G401 (cell line): ENCODE data around the gene DERA. TPM values are rescaled to one million over a fixed set of nuclear protein-coding genes. Genes with fewer than 3 reads are reported as not detected.
A peak's percentile ranks its signal among the peaks of the same experiment; 100 is the strongest.
"Not testable (repeated sequence)": the region's sequence is repeated elsewhere in the genome, so short reads cannot be mapped to it uniquely, and the experiment has no call there.

Experiments used
- DNase-seq: peaks from one replicate; pipeline ENCODE4 v3.0.0-alpha.2; 2015; ENCODE audit warnings: low spot score
- in situ Hi-C: cut with HindIII; loops from 2 replicates; pipeline ENCODE4 v1.10.0; 2016; ENCODE audit warnings: low sequenced_read_pairs, mixed read lengths
- total RNA-seq: library from RNA; depleted of rRNA; stranded (reverse); fragments of >200 nt; shearing (Covaris generic); gene quantifications from 2 replicates; pipeline ENCODE4 v1.2.3, GENCODE V29; 2014

Gene DERA
- total RNA-seq, 1 experiment from 2014 or later, result 58.5 TPM

- DNase-seq, in situ Hi-C loops: not testable (repeated sequence)
Observed at GRCh38 chr12:15948461-15948860, 37.3 kb downstream of the DERA start.

DNA sequence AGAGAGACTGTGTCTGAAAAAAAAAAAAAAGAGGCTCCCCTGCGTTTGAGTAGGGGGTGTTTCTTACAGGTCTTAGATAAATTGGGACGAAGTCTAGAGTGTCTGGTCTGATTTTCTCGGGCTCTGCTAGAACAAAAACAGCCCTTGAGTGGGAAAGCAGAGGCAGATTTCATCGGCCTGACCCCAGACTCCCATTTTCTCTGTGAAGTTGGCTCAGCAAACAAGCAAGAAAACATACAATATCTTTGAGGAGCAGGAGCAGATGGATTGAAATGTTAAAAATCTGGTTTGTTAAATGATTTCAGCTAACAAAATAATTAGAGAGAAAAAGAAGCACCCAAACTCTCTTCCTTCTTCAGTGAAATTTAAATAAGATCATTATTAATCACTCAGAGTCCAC is 44.1 kb downstream of the DERA start:
- in situ Hi-C loops, result no loop called here

GRCh38 chr12:15956010-15956409 is 44.9 kb downstream of the DERA start:
- DNase-seq, result no peak
- in situ Hi-C loops, result no loop called here

More for the DNA sequence above, 44.1 kb downstream of the DERA start:
- DNase-seq, result no peak

DNA sequence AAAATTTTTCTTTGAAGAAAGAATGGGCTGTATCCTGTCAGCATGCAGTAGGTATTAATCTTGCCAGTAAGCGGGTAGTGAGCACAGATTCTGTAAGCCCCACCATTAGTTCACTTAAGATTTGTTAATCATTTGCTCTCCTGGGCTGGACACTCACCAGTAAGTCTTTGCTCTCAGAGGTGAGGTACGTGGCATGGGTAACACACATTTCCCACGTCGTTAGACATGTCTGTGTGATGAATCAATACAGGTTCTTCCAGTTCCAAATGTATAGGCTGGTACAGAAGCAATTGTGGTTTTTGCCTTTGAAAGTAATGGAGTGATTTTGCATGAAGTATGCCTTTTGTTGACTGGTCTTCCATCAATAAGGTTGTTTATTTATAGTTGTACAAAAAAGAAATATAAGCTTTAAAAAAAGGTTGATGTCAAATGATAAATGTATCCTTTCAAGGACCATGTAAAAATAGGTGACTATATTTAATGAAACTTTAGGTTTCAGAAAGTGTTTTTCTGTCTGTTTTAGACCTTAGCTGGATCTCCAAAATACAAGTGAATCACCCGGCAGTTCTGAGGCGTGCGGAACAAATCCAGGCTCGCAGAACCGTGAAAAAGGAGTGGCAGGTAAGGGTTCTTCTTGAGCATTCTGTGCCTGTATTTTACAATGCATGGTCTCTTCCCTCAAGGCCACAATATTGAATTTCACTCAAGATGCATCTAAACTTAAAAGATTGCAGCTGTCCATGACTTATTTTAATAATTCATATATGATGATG is 45.5 kb downstream of the DERA start:
- DNase-seq, result no peak
- in situ Hi-C loops, result no loop called here

GRCh38 chr12:15962760-15963159 is 51.6 kb downstream of the DERA start:
- DNase-seq, result no peak
- in situ Hi-C loops, result no loop called here

GRCh38 chr12:15963271-15963670 is 52.1 kb downstream of the DERA start:
- no peak for DNase-seq
- in situ Hi-C loops, result no loop called here

GRCh38 chr12:15966426-15966825 is 55.3 kb downstream of the DERA start:
- in situ Hi-C loops, result no loop called here
- DNase-seq, result no peak

GRCh38 chr12:15967053-15967452 is 55.9 kb downstream of the DERA start:
- DNase-seq, in situ Hi-C loops: not testable (repeated sequence)

DNA sequence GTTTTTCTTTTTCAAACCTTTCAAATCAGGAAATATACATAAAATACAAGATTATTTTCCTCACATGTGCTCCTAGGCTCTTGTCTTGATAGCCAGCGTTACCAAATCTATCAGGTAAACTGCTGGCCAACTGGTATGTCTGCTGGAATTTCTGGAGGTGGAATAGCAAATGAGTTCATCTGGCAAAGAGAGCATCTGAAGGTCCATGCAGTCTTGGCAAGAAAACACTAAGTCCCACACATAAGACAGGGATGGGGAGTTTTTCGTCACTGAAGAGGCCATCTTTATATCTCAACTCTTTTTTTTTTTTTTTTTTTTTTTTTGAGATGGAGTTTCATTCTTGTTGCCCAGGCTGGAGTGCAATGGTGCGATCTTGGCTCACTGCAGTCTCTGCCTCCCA is 60.1 kb downstream of the DERA start:
- in situ Hi-C loops, result no loop called here

GRCh38 chr12:15972894-15973293 is 61.8 kb downstream of the DERA start:
- in situ Hi-C loops, result no loop called here
- DNase-seq, result no peak

More for the DNA sequence above, 60.1 kb downstream of the DERA start:
- DNase-seq, result no peak

DNA sequence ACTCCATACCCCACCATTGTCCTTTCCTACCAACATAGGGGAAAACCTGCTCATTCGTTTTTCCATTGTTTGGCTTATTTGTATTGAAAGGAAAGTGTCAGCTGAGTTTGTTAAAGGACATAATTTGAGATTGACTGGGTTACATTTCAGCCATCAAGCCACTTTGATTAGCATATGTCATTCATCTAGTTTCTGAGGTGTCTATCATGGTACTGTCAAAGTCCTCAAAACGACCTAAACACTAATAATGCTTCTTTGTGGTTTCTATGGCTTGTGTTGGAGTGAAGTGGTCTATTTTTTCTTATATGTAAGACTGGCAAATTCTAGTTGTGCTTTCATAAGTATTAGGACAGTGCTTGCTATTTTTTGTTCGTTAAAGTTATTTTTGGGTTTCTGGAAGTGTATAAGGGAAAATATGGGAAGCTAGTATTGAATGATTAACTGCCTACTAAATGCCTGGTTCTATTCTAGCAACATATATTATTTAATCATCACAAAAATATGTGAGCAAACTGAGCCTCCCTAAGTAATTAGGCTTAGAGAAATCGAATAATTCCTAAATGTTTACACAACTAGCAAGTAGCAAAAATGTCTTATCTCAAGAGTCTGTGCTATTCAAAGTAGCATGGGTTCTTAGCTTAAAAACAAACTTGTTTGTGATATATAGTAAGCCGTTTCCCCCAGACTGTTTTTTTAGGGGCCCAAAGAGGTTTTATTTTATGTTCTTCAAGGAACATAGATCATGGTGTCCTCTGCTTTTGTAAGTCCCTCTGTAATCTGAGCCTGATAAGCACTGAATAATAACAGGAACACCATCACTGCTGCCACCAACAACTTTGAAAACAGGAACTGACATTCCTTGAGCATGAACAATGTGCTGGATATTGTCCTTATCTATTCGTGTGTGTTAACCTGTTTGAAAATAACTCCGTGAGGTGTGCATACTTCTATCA is 67.1 kb downstream of the DERA start:
- DNase-seq, result no peak
- in situ Hi-C loops, result no loop called here

DNA sequence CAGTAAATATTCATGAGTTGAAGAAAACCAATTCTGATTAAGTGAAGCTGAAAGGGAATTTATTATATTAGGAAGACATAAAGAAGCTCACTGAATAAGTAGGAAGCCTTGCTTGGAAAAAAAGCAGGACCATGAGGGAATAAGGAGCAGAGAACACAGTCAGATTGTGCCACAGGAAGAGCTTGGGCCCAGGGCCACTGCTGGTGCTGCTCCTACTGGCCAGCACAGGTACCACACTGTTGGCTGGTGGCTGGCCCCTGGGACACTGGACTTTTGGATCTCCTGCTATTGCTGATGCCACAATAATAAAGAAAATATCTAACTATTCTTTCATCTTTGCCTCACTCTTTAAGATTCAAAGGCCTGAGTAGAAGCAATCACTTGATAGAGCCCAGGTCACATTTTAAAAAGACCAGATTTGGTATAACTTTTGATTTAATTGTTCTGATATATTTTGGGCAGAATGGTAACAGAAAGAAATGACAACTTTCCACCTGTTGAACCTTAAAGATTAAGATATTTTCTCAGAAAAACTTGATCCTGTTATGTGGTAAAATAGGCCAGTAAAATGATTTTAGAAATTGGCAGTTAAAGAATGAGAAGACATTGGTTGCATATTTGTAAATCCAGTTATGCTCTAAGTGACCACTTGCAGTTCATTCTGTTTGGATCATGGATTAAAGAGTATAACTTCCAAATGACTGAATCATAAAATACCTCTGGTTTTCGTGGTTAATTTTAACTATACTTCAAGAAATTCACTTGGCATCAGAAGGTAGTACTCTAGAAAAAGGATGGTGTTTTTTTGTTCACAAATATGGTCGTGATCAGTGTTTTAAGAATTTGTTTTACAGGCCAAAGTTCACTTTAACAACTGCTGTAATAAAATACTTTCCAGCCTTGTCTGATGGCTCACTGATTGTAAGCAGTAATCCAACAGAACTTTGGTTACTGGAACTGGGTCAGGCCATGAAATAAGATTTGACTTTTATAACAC is 68.3 kb downstream of the DERA start:
- DNase-seq, result peak; percentile 3
- in situ Hi-C loops, result loop anchor here (5.0 kb wide), 1 partner anchor 52 kb away; no protein-coding TSS in a partner anchor

DNA sequence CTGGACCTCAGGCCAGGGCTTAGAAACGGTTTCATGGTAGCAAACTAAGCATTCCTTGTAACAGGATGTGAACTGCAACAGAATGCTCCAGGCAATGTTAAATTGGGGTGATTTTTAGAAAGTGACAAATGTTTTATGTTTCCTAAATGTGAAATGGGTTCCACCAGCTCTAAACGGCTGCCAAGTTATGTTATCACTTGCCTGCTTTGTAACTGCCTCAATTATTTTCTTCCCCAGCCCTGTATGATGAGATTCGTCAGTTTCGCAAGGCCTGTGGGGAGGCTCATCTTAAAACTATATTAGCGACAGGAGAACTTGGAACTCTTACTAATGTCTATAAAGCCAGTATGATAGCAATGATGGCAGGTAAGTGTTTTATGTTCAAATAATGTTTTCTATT is 70.9 kb downstream of the DERA start:
- DNase-seq, result no peak
- in situ Hi-C loops, result loop anchor here (5.0 kb wide), 1 partner anchor 55 kb away; no protein-coding TSS in a partner anchor

- DNase-seq, result peak; percentile 14
Observed at GRCh38 chr12:15982471-15982870, 71.3 kb downstream of the DERA start.

GRCh38 chr12:15982921-15983320 is 71.8 kb downstream of the DERA start:
- DNase-seq, result no peak
- in situ Hi-C loops, result loop anchor here (5.0 kb wide), 1 partner anchor 56 kb away; no protein-coding TSS in a partner anchor

More at GRCh38 chr12:15982471-15982870, 71.3 kb downstream of the DERA start:
- in situ Hi-C loops, result loop anchor here (5.0 kb wide), 1 partner anchor 55 kb away; no protein-coding TSS in a partner anchor

- in situ Hi-C loops, result loop anchor here (5.0 kb wide), 1 partner anchor 57 kb away; no protein-coding TSS in a partner anchor
- no peak for DNase-seq
Observed at GRCh38 chr12:15984097-15984800, 73.1 kb downstream of the DERA start.

- in situ Hi-C loops, result loop anchor here (5.0 kb wide), 1 partner anchor 58 kb away; no protein-coding TSS in a partner anchor
Observed at GRCh38 chr12:15984963-15985362, 73.8 kb downstream of the DERA start.

DNA sequence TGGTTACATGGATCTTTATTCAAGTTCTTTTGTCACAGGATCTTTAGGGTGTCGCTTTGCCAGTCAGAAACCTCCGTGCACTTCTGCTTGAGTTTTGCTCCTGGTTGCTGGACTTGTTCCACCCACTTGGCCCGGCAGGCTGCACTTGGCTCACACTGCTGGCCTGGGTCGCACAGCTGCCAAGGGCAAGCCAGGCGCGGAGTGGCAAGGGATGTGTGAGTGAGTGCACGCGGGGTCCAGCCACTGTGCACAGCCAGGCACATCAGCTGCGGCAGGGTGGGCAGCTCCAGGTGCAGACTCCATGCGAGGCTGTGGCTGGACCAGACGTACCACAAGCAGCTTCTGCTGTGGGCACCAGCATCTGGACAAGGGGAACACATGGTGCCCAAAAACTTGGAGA is 76.6 kb downstream of the DERA start:
- DNase-seq, result no peak
- in situ Hi-C loops, result no loop called here

More at GRCh38 chr12:15984963-15985362, 73.8 kb downstream of the DERA start:
- DNase-seq, result no peak
